ENCODE measurements around the gene RPL35.
"Not testable (repeated sequence)": the region's sequence is repeated elsewhere in the genome, so short reads cannot be mapped to it uniquely, and the experiment has no call there.

The RPL35 gene

GRCh38 chr9:124838132-124838531 is 23.6 kb downstream of the RPL35 start:
- H4K8ac ChIP-seq (ENCODE audit: low read length); H3K4ac ChIP-seq (ENCODE audit: low read depth in 1 of 2, low read length in 2 of 2); H3K4me3 ChIP-seq (ENCODE audit: insufficient read depth in 1 of 2, low read depth in 1 of 2, low read length in 2 of 2); H3K23ac ChIP-seq (ENCODE audit: low read length in 2 of 2); H2BK15ac ChIP-seq (ENCODE audit: low read depth, poor library complexity, severe bottlenecking); H3K4me2 ChIP-seq (ENCODE audit: low read length, poor library complexity, severe bottlenecking); H3K27ac ChIP-seq (ENCODE audit: low read length, poor library complexity, severe bottlenecking); H3K14ac ChIP-seq (ENCODE audit: low read length in 2 of 2); H3K18ac ChIP-seq (ENCODE audit: low read depth in 1 of 2, low read length in 2 of 2); H2BK120ac ChIP-seq (ENCODE audit: low read depth, low read length); H2AK5ac ChIP-seq (ENCODE audit: low read length, severe bottlenecking); H3K36me3 ChIP-seq (ENCODE audit: control insufficient read depth in 1 of 2, insufficient read depth in 2 of 2, low read depth in 1 of 2, low read length in 2 of 2); H3K9me3 ChIP-seq (ENCODE audit: control insufficient read depth, low read length); H2BK12ac ChIP-seq (ENCODE audit: low read length in 2 of 2); DNase-seq; H2AFZ ChIP-seq (ENCODE audit: low read depth, low read length); H2BK5ac ChIP-seq (ENCODE audit: low read depth, low read length, poor library complexity, severe bottlenecking); H3K27me3 ChIP-seq (ENCODE audit: control insufficient read depth in 1 of 2, insufficient read depth in 1 of 2, low read length in 2 of 2); H3K79me1 ChIP-seq (replicated peaks; ENCODE audit: low read length, poor library complexity, severe bottlenecking); H3K9ac ChIP-seq (ENCODE audit: low read length); H4K91ac ChIP-seq (ENCODE audit: low read length): not testable (repeated sequence)
- peaks cover 18% of the 10 kb centered on the region for H3K4me1 ChIP-seq (ENCODE audit: control insufficient read depth, insufficient read depth, low read depth, low read length)
- whole genome bisulfite sequencing: 100% methylated on average over 1 of the region's 5 CpGs

- Histone ChIP-seq H3K4me1 (ENCODE audit: control insufficient read depth, insufficient read depth, low read depth, low read length) (peaks cover 25% of the 10 kb centered on the region), H4K8ac (ENCODE audit: low read length) (no peak overlapping the region), H4K91ac (ENCODE audit: low read length) (peak overlapping the region; percentile 62)
These were observed 26.7 kb downstream of the RPL35 start for GRCh38 chr9:124835026-124835557.

GRCh38 chr9:124834591-124834990 is 27.2 kb downstream of the RPL35 start:
- no peak overlapping the region for H3K9ac ChIP-seq (ENCODE audit: low read length)
- peak overlapping the region in 1 of 2 experiments; percentile 83 for H3K18ac ChIP-seq (ENCODE audit: low read depth in 1 of 2, low read length in 2 of 2)
- H2BK12ac ChIP-seq (ENCODE audit: low read length in 2 of 2): peak overlapping the region; percentile 11 to 57
- H3K4ac ChIP-seq (ENCODE audit: low read depth in 1 of 2, low read length in 2 of 2): peak overlapping the region in 1 of 2 experiments; percentile 2
- no peak for DNase-seq
- H3K9me3 ChIP-seq (ENCODE audit: control insufficient read depth, low read length): no peaks in the 10 kb centered on the region
- no peak overlapping the region for H4K91ac ChIP-seq (ENCODE audit: low read length)
- no peaks in the 10 kb centered on the region for H3K27me3 ChIP-seq (ENCODE audit: control insufficient read depth in 1 of 2, insufficient read depth in 1 of 2, low read length in 2 of 2)
- H3K27ac ChIP-seq (ENCODE audit: low read length, poor library complexity, severe bottlenecking): peak overlapping the region; percentile 85
- H4K8ac ChIP-seq (ENCODE audit: low read length): no peak overlapping the region
- no peak overlapping the region for H2BK120ac ChIP-seq (ENCODE audit: low read depth, low read length)
- no peaks in the 10 kb centered on the region for H3K79me1 ChIP-seq (replicated peaks; ENCODE audit: low read length, poor library complexity, severe bottlenecking)
- peaks cover 20% of the 10 kb centered on the region for H3K4me1 ChIP-seq (ENCODE audit: control insufficient read depth, insufficient read depth, low read depth, low read length)
- no peak overlapping the region for H3K4me3 ChIP-seq (ENCODE audit: insufficient read depth in 1 of 2, low read depth in 1 of 2, low read length in 2 of 2)
- H2BK5ac ChIP-seq (ENCODE audit: low read depth, low read length, poor library complexity, severe bottlenecking): no peak overlapping the region
- H2AFZ ChIP-seq (ENCODE audit: low read depth, low read length): no peak overlapping the region
- WGBS: 62% methylated on average over 7 of the region's 7 CpGs
- H2AK5ac ChIP-seq (ENCODE audit: low read length, severe bottlenecking): peak overlapping the region; percentile 91
- H3K36me3 ChIP-seq (ENCODE audit: control insufficient read depth in 1 of 2, insufficient read depth in 2 of 2, low read depth in 1 of 2, low read length in 2 of 2): no peaks in the 10 kb centered on the region
- no peak overlapping the region for H3K23ac ChIP-seq (ENCODE audit: low read length in 2 of 2)
- H3K14ac ChIP-seq (ENCODE audit: low read length in 2 of 2): peak overlapping the region in 1 of 2 experiments; percentile 83
- H3K4me2 ChIP-seq (ENCODE audit: low read length, poor library complexity, severe bottlenecking): no peak overlapping the region
- H2BK15ac ChIP-seq (ENCODE audit: low read depth, poor library complexity, severe bottlenecking): peak overlapping the region; percentile 88

More at GRCh38 chr9:124835026-124835557, 26.7 kb downstream of the RPL35 start:
- no peak overlapping the region for H3K4me2 ChIP-seq (ENCODE audit: low read length, poor library complexity, severe bottlenecking)
- no peaks in the 10 kb centered on the region for H3K9me3 ChIP-seq (ENCODE audit: control insufficient read depth, low read length)
- H2BK15ac ChIP-seq (ENCODE audit: low read depth, poor library complexity, severe bottlenecking): no peak overlapping the region
- H3K36me3 ChIP-seq (ENCODE audit: control insufficient read depth in 1 of 2, insufficient read depth in 2 of 2, low read depth in 1 of 2, low read length in 2 of 2): no peaks in the 10 kb centered on the region
- no peaks in the 10 kb centered on the region for H3K27me3 ChIP-seq (ENCODE audit: control insufficient read depth in 1 of 2, insufficient read depth in 1 of 2, low read length in 2 of 2)
- H3K9ac ChIP-seq (ENCODE audit: low read length): no peak overlapping the region
- no peak overlapping the region for H2BK5ac ChIP-seq (ENCODE audit: low read depth, low read length, poor library complexity, severe bottlenecking)
- peak overlapping the region in 1 of 2 experiments; percentile 83 for H3K14ac ChIP-seq (ENCODE audit: low read length in 2 of 2)
- H2BK12ac ChIP-seq (ENCODE audit: low read length in 2 of 2): peak overlapping the region; percentile 38 to 57
- H2AK5ac ChIP-seq (ENCODE audit: low read length, severe bottlenecking): peak overlapping the region; percentile 91
- 77% methylated on average over 13 of the region's 13 CpGs for WGBS
- no peak overlapping the region for H3K23ac ChIP-seq (ENCODE audit: low read length in 2 of 2)
- no peak overlapping the region for H2AFZ ChIP-seq (ENCODE audit: low read depth, low read length)
- H3K4me3 ChIP-seq (ENCODE audit: insufficient read depth in 1 of 2, low read depth in 1 of 2, low read length in 2 of 2): no peak overlapping the region
- H2BK120ac ChIP-seq (ENCODE audit: low read depth, low read length): no peak overlapping the region
- peak overlapping the region; percentile 85 for H3K27ac ChIP-seq (ENCODE audit: low read length, poor library complexity, severe bottlenecking)
- no peaks in the 10 kb centered on the region for H3K79me1 ChIP-seq (replicated peaks; ENCODE audit: low read length, poor library complexity, severe bottlenecking)
- H3K18ac ChIP-seq (ENCODE audit: low read depth in 1 of 2, low read length in 2 of 2): peak overlapping the region; percentile 55 to 83
- H3K4ac ChIP-seq (ENCODE audit: low read depth in 1 of 2, low read length in 2 of 2): peak overlapping the region in 1 of 2 experiments; percentile 2
- DNase-seq: peak; percentile 81

- Histone ChIP-seq H4K91ac (ENCODE audit: low read length) (no peak overlapping the region), H3K4me3 (ENCODE audit: insufficient read depth in 1 of 2, low read depth in 1 of 2, low read length in 2 of 2) (no peak overlapping the region), H2BK15ac (ENCODE audit: low read depth, poor library complexity, severe bottlenecking) (peak overlapping the region; percentile 21), H3K9ac (ENCODE audit: low read length) (peak overlapping the region; percentile 59), H3K27me3 (ENCODE audit: control insufficient read depth in 1 of 2, insufficient read depth in 1 of 2, low read length in 2 of 2) (no peaks in the 10 kb centered on the region), H3K9me3 (ENCODE audit: control insufficient read depth, low read length) (no peaks in the 10 kb centered on the region), H4K8ac (ENCODE audit: low read length) (no peak overlapping the region), H3K79me1 (replicated peaks; ENCODE audit: low read length, poor library complexity, severe bottlenecking) (no peaks in the 10 kb centered on the region), H3K27ac (ENCODE audit: low read length, poor library complexity, severe bottlenecking) (peak overlapping the region; percentile 8), H3K36me3 (ENCODE audit: control insufficient read depth in 1 of 2, insufficient read depth in 2 of 2, low read depth in 1 of 2, low read length in 2 of 2) (no peaks in the 10 kb centered on the region), H3K4me2 (ENCODE audit: low read length, poor library complexity, severe bottlenecking) (no peak overlapping the region), H2BK12ac (ENCODE audit: low read length in 2 of 2) (peak overlapping the region in 1 of 2 experiments; percentile 93), H3K4me1 (ENCODE audit: control insufficient read depth, insufficient read depth, low read depth, low read length) (peaks cover 22% of the 10 kb centered on the region), H3K18ac (ENCODE audit: low read depth in 1 of 2, low read length in 2 of 2) (no peak overlapping the region), H3K14ac (ENCODE audit: low read length in 2 of 2) (peak overlapping the region in 1 of 2 experiments; percentile 61), H2AFZ (ENCODE audit: low read depth, low read length) (no peak overlapping the region), H2BK5ac (ENCODE audit: low read depth, low read length, poor library complexity, severe bottlenecking) (no peak overlapping the region), H3K4ac (ENCODE audit: low read depth in 1 of 2, low read length in 2 of 2) (peak overlapping the region in 1 of 2 experiments; percentile 24), H2AK5ac (ENCODE audit: low read length, severe bottlenecking) (peak overlapping the region; percentile 67), H3K23ac (ENCODE audit: low read length in 2 of 2) (peak overlapping the region in 1 of 2 experiments; percentile 64), H2BK120ac (ENCODE audit: low read depth, low read length) (no peak overlapping the region)
- 90% methylated on average over 9 of the region's 9 CpGs for WGBS
- DNase-seq: no peak
These were observed 30.0 kb downstream of the RPL35 start for GRCh38 chr9:124831642-124832364.

Measured in mesenchymal stem cell (in vitro differentiated cells and primary cell).